Liver (tissue), 9 donors: ENCODE data around the gene DIPK1B. TPM values are rescaled to one million over a fixed set of nuclear protein-coding genes. Genes with fewer than 3 reads are reported as not detected.
A peak's percentile ranks its signal among the peaks of the same experiment; 100 is the strongest.

Experiments used
- DNase-seq: peaks from one replicate; pipeline ENCODE4 v3.0.0-alpha.2; 2017; ENCODE audit warnings: low spot score
- H3K27ac ChIP-seq, 2 donors: one replicate each; pipeline ENCODE4 v1.7.0; 2013; ENCODE audit warnings: inconsistent platforms in 2 of 2, low read length in 2 of 2, control low read depth in 1 of 2, low read depth in 1 of 2, mild to moderate bottlenecking in 1 of 2
- H3K27me3 ChIP-seq, 4 donors: one replicate each; pipeline versions ENCODE4 v1.6.1 to v1.7.0; 2013; ENCODE audit warnings: low read length in 3 of 4, inconsistent platforms in 1 of 4, mild to moderate bottlenecking in 1 of 4, moderate library complexity in 1 of 4; ENCODE audit not compliant: control insufficient read depth in 4 of 4, insufficient read depth in 4 of 4
- H3K36me3 ChIP-seq, 4 donors: one replicate each; pipeline versions ENCODE4 v1.6.1 to v1.7.0; 2013; ENCODE audit warnings: low read length in 3 of 4, mild to moderate bottlenecking in 3 of 4, low read depth in 1 of 4, moderate library complexity in 1 of 4; ENCODE audit not compliant: control insufficient read depth in 4 of 4, insufficient read depth in 3 of 4
- H3K4me1 ChIP-seq, 4 donors: one replicate each; pipeline versions ENCODE4 v1.6.1 to v1.7.0; 2013; ENCODE audit warnings: low read length in 3 of 4, mild to moderate bottlenecking in 3 of 4, moderate library complexity in 1 of 4; ENCODE audit not compliant: control insufficient read depth in 4 of 4, insufficient read depth in 4 of 4
- H3K4me3 ChIP-seq, 3 donors: one replicate each; pipeline versions ENCODE4 v1.6.1 to v1.7.0; 2013; ENCODE audit warnings: low read length in 3 of 3, control low read depth in 1 of 3, low read depth in 1 of 3, mild to moderate bottlenecking in 1 of 3
- H3K9ac ChIP-seq, 2 donors: one replicate each; pipeline ENCODE4 v1.7.0; 2013; ENCODE audit warnings: low read length in 2 of 2, mild to moderate bottlenecking in 2 of 2, moderate library complexity in 2 of 2, control low read depth in 1 of 2, low read depth in 1 of 2
- H3K9me3 ChIP-seq, 4 donors: one replicate each; pipeline versions ENCODE4 v1.6.1 to v1.7.0; 2013; ENCODE audit warnings: low read length in 3 of 4; ENCODE audit not compliant: control insufficient read depth in 4 of 4
- EGR1 ChIP-seq, 2 donors: IDR thresholded peaks; 2 replicates each; pipeline ENCODE4 v1.6.1; 2016 to 2018; ENCODE audit warnings: antibody characterized with exemption in 2 of 2, low read depth in 2 of 2
- FOXA1 ChIP-seq: IDR thresholded peaks from 2 replicates; pipeline ENCODE4 v1.6.1; 2016; ENCODE audit warnings: antibody characterized with exemption
- FOXA2 ChIP-seq: IDR thresholded peaks from 2 replicates; pipeline ENCODE4 v1.6.1; 2016; ENCODE audit warnings: antibody characterized with exemption
- GABPA ChIP-seq, 2 donors: IDR thresholded peaks in 1 of 2; conservative IDR thresholded peaks in 1 of 2; 2 replicates each; pipeline ENCODE4 v1.6.1; 2016; ENCODE audit warnings: antibody characterized with exemption in 2 of 2, mild to moderate bottlenecking in 1 of 2, moderate library complexity in 1 of 2
- HNF4A ChIP-seq, 2 donors: conservative IDR thresholded peaks; 2 replicates each; pipeline ENCODE4 v1.6.1; 2016; ENCODE audit warnings: antibody characterized with exemption in 2 of 2, mild to moderate bottlenecking in 2 of 2
- HNF4G ChIP-seq: IDR thresholded peaks from 2 replicates; pipeline ENCODE4 v1.6.1; 2016; ENCODE audit warnings: antibody characterized with exemption
- JUND ChIP-seq, 2 donors: IDR thresholded peaks; 2 replicates each; pipeline ENCODE4 v1.6.1; 2016; ENCODE audit warnings: antibody characterized with exemption in 2 of 2
- NR2F2 ChIP-seq: IDR thresholded peaks from 2 replicates; pipeline ENCODE4 v1.6.1; 2016; ENCODE audit warnings: antibody characterized with exemption
- RAD21 ChIP-seq, 2 donors: IDR thresholded peaks; 2 replicates each; pipeline ENCODE4 v1.6.1; 2016; ENCODE audit warnings: antibody characterized with exemption in 2 of 2, mild to moderate bottlenecking in 2 of 2
- RXRA ChIP-seq, 2 donors: IDR thresholded peaks; 2 replicates each; pipeline ENCODE4 v1.6.1; 2017 to 2018; ENCODE audit warnings: antibody characterized with exemption in 2 of 2, mild to moderate bottlenecking in 1 of 2
- SP1 ChIP-seq: IDR thresholded peaks from 2 replicates; pipeline ENCODE4 v1.6.1; 2018; ENCODE audit warnings: antibody characterized with exemption, mild to moderate bottlenecking
- TAF1 ChIP-seq: conservative IDR thresholded peaks from 2 replicates; pipeline ENCODE4 v1.6.1; 2016; ENCODE audit warnings: antibody characterized with exemption, mild to moderate bottlenecking
- YY1 ChIP-seq: IDR thresholded peaks from 2 replicates; pipeline ENCODE4 v1.6.1; 2016; ENCODE audit warnings: antibody characterized with exemption, mild to moderate bottlenecking
- whole genome bisulfite sequencing: extraction: QIAGEN DNeasy Blood & Tissue Kit; methylation state at CpG from one replicate; pipeline ENCODE4 v1.1.7; 2013; 5-methylcytosine and 5-hydroxymethylcytosine counted together
- polyA plus RNA-seq, 2 donors: library from polyadenylated mRNA; stranded (reverse) in 1 of 2; unstranded in 1 of 2; fragments of 200-250 nt in 1 of 2; fragments of >200 nt in 1 of 2; fragmentation: Nextera tagmentation in 1 of 2; extraction: Ambion mirVana in 1 of 2; gene quantifications; one replicate each; pipeline versions ENCODE4 v1.2.1 to v1.2.3, GENCODE V29; 2013 to 2015
- total RNA-seq, 2 donors: library from RNA; depleted of rRNA; stranded (reverse); fragments of >200 nt; gene quantifications; one replicate each; pipeline ENCODE4 v1.2.3, GENCODE V29; 2014
- TF ChIP-seq, protein P1 (sequence below): fragments of 150-350 bp; IDR thresholded peaks from 2 replicates; pipeline ENCODE4 v1.5.1; 2017; ENCODE audit warnings: improper control_type of control experiment, low read depth, low read length; ENCODE audit not compliant: missing input control
- TF ChIP-seq, protein P2 (sequence below): IDR thresholded peaks from 2 replicates; pipeline ENCODE4 v1.6.1; 2016; ENCODE audit warnings: antibody characterized with exemption
- TF ChIP-seq, protein P3 (sequence below): IDR thresholded peaks from 2 replicates; pipeline ENCODE4 v1.6.1; 2016; ENCODE audit warnings: antibody characterized with exemption
- TF ChIP-seq, protein P4 (sequence below): IDR thresholded peaks from 2 replicates; pipeline ENCODE4 v1.6.1; 2016; ENCODE audit warnings: antibody characterized with exemption, mild to moderate bottlenecking
- TF ChIP-seq, protein P5 (sequence below): IDR thresholded peaks from 2 replicates; pipeline ENCODE4 v1.6.1; 2016; ENCODE audit warnings: antibody characterized with exemption
- donor health status: healthy.
- donor health status: healthy.
- donor health status: healthy.
- donor health status: healthy.
- donor health status: healthy.

DIPK1B gene
- total and polyA plus RNA-seq, 4 donors, result 2.3 to 19.7 (median 5.2) TPM

DNA sequence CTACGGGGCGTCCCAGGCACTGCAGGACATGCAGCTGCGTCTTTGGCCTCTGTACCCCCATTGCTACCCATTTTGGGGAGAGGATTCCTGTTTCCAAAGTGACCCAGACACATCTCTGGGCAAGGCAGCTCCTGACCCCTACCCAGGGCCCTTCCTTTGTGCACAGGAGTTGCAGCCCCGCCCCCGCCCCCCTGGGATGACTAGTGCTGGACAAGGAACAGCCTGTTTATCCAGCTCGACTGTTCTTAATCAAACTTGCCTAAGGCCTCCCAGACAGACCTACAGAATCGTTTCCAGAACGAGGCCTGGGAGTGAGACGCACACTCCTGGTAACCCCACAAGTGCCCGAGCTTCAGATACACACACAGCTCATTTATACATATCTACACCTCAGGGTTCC lies 13.2 kb downstream of the DIPK1B start (continued):
- TF ChIP-seq, protein P1, sequence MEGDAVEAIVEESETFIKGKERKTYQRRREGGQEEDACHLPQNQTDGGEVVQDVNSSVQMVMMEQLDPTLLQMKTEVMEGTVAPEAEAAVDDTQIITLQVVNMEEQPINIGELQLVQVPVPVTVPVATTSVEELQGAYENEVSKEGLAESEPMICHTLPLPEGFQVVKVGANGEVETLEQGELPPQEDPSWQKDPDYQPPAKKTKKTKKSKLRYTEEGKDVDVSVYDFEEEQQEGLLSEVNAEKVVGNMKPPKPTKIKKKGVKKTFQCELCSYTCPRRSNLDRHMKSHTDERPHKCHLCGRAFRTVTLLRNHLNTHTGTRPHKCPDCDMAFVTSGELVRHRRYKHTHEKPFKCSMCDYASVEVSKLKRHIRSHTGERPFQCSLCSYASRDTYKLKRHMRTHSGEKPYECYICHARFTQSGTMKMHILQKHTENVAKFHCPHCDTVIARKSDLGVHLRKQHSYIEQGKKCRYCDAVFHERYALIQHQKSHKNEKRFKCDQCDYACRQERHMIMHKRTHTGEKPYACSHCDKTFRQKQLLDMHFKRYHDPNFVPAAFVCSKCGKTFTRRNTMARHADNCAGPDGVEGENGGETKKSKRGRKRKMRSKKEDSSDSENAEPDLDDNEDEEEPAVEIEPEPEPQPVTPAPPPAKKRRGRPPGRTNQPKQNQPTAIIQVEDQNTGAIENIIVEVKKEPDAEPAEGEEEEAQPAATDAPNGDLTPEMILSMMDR, result no peak
- TF ChIP-seq HNF4A (conservative IDR thresholded peaks at IDR 0.05) (no peak), FOXA1 (no peak)

DNA sequence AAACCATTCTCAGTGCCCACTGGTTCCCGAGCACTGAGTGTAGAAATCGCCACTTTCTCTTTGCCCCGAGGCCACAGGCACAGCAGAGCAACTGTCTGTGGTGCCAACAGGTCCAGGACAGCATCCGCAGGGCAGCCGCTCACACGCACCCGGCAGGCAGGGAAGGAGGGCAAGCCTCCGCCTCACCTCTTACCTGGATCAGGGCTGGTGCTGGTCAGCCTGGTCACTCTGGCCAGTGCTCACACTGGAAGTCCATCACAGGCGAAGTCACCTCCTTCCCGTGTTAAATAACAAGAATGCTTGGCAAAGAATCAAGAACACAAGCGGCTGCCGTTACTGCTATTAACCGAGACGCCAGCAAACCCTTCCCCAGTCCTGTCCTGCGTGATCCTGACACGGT lies 13.7 kb downstream of the DIPK1B start:
- Histone ChIP-seq H3K27ac (peak overlapping the region in 1 of 2 donors; percentile 11), H3K36me3 (peaks cover 15 to 33% (median 23%) of the 10 kb centered on the region in 4 donors), H3K4me3 (peak overlapping the region in 1 of 3 donors; percentile 70), H3K4me1 (peaks cover 0 to 54% (median 36%) of the 10 kb centered on the region in 4 donors), H3K27me3 (no peaks in the 10 kb centered on the region), H3K9ac (peak overlapping the region in 1 of 2 donors; percentile 3), H3K9me3 (no peaks in the 10 kb centered on the region)
- WGBS, result 40% methylated on average over 16 of the region's 16 CpGs
- TF ChIP-seq FOXA2 (no peak), SP1 (no peak), TAF1 (no peak), JUND (IDR thresholded peaks at IDR 0.05) (no peak), HNF4A (conservative IDR thresholded peaks at IDR 0.05) (no peak), GABPA (IDR thresholded peaks at IDR 0.05 in 1 of 2, conservative IDR thresholded peaks at IDR 0.05 in 1 of 2) (no peak), EGR1 (IDR thresholded peaks at IDR 0.05; ENCODE audit: low read depth in 2 of 2) (no peak), RAD21 (IDR thresholded peaks at IDR 0.05) (no peak), YY1 (no peak), FOXA1 (no peak), RXRA (IDR thresholded peaks at IDR 0.05) (no peak), NR2F2 (no peak), HNF4G (no peak)
- TF ChIP-seq, protein P2, sequence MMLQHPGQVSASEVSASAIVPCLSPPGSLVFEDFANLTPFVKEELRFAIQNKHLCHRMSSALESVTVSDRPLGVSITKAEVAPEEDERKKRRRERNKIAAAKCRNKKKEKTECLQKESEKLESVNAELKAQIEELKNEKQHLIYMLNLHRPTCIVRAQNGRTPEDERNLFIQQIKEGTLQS, result no peak
- TF ChIP-seq, protein P3, sequence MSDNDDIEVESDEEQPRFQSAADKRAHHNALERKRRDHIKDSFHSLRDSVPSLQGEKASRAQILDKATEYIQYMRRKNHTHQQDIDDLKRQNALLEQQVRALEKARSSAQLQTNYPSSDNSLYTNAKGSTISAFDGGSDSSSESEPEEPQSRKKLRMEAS, result no peak
- TF ChIP-seq, protein P1, result no peak
- TF ChIP-seq, protein P4, sequence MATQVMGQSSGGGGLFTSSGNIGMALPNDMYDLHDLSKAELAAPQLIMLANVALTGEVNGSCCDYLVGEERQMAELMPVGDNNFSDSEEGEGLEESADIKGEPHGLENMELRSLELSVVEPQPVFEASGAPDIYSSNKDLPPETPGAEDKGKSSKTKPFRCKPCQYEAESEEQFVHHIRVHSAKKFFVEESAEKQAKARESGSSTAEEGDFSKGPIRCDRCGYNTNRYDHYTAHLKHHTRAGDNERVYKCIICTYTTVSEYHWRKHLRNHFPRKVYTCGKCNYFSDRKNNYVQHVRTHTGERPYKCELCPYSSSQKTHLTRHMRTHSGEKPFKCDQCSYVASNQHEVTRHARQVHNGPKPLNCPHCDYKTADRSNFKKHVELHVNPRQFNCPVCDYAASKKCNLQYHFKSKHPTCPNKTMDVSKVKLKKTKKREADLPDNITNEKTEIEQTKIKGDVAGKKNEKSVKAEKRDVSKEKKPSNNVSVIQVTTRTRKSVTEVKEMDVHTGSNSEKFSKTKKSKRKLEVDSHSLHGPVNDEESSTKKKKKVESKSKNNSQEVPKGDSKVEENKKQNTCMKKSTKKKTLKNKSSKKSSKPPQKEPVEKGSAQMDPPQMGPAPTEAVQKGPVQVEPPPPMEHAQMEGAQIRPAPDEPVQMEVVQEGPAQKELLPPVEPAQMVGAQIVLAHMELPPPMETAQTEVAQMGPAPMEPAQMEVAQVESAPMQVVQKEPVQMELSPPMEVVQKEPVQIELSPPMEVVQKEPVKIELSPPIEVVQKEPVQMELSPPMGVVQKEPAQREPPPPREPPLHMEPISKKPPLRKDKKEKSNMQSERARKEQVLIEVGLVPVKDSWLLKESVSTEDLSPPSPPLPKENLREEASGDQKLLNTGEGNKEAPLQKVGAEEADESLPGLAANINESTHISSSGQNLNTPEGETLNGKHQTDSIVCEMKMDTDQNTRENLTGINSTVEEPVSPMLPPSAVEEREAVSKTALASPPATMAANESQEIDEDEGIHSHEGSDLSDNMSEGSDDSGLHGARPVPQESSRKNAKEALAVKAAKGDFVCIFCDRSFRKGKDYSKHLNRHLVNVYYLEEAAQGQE, result no peak
- TF ChIP-seq, protein P5, sequence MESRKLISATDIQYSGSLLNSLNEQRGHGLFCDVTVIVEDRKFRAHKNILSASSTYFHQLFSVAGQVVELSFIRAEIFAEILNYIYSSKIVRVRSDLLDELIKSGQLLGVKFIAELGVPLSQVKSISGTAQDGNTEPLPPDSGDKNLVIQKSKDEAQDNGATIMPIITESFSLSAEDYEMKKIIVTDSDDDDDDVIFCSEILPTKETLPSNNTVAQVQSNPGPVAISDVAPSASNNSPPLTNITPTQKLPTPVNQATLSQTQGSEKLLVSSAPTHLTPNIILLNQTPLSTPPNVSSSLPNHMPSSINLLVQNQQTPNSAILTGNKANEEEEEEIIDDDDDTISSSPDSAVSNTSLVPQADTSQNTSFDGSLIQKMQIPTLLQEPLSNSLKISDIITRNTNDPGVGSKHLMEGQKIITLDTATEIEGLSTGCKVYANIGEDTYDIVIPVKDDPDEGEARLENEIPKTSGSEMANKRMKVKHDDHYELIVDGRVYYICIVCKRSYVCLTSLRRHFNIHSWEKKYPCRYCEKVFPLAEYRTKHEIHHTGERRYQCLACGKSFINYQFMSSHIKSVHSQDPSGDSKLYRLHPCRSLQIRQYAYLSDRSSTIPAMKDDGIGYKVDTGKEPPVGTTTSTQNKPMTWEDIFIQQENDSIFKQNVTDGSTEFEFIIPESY, result no peak
- DNase-seq, result no peak
